Esophagus squamous epithelium (tissue), 5 donors: Measurements from ENCODE around the gene AQP5. TPM values are rescaled to one million over a fixed set of nuclear protein-coding genes. Genes with fewer than 3 reads are reported as not detected.

ENCODE experiments used
- DNase-seq: peaks from one replicate; lab custom pipeline; 2025; lab: John Stamatoyannopoulos, UW
- H3K27ac ChIP-seq, 4 donors: fragments of 200-600 bp; sonication (generic); one replicate each; pipeline ENCODE4 v1.5.1; 2016 to 2019; ENCODE audit warnings: mild to moderate bottlenecking in 1 of 4
- H3K27me3 ChIP-seq, 4 donors: fragments of 200-600 bp; sonication (generic); 1 replicate in 3 of 4; 2 replicates in 1 of 4; pipeline versions ENCODE4 v1.5.1 to v1.6.0; 2017 to 2021; ENCODE audit warnings: antibody characterized with exemption in 1 of 4
- H3K36me3 ChIP-seq, 3 donors: fragments of 200-600 bp; sonication (generic); one replicate each; pipeline ENCODE4 v1.5.1; 2016 to 2019
- H3K4me1 ChIP-seq, 3 donors: fragments of 200-600 bp; sonication (generic); one replicate each; pipeline ENCODE4 v1.5.1; 2017 to 2019
- H3K4me3 ChIP-seq, 4 donors: fragments of 200-600 bp; sonication (generic); 1 replicate in 3 of 4; 2 replicates in 1 of 4; pipeline ENCODE4 v1.5.1; 2016 to 2019; ENCODE audit warnings: mild to moderate bottlenecking in 2 of 4, moderate library complexity in 1 of 4
- H3K9me3 ChIP-seq, 3 donors: fragments of 200-600 bp; sonication (generic); one replicate each; pipeline ENCODE4 v1.5.1; 2016 to 2019
- POLR2A ChIP-seq, 4 donors: fragments of 450-650 bp; IDR thresholded peaks; one replicate each; pipeline ENCODE4 v1.6.1; 2017; ENCODE audit warnings: antibody characterized with exemption in 4 of 4, mild to moderate bottlenecking in 4 of 4, moderate library complexity in 3 of 4
- WGBS, 2 donors: methylation state at CpG; one replicate each; pipeline ENCODE4 v1.1.5; 2018; 5-methylcytosine and 5-hydroxymethylcytosine counted together
- intact Hi-C: fragments of 100-400 bp; cut with DNase I; formaldehyde crosslinking; loops from one replicate; pipeline ENCODE4 v1.15.0; 2022
- total RNA-seq, 4 donors: library from RNA; depleted of rRNA; stranded (reverse); fragments of >200 nt; gene quantifications; one replicate each; pipeline ENCODE4 v1.1.0, GENCODE V29; 2016
- TF ChIP-seq, protein P1 (sequence below), 6 experiments: fragments of 450-650 bp in 4 of 6; fragments of 200-600 bp in 2 of 6; sonication (generic) in 2 of 6; IDR thresholded peaks; one replicate each; pipeline ENCODE4 v1.5.1; 2016 to 2019; ENCODE audit warnings: antibody characterized with exemption in 6 of 6, mild to moderate bottlenecking in 4 of 6, moderate library complexity in 4 of 6
- donor health status: DM: yes; HTN: yes; CAD: no.

Gene AQP5
- total RNA-seq, result 10 to 100 TPM in 3 of 4 donors, 1 to 10 TPM in 1; 4.7 to 42.2 (median 18.6) TPM

GRCh38 chr12:49961111-49961922, at the start of gene AQP5:
TSS of gene AQP5 (plus strand) at chr12:49961872. CDS start at chr12:49962018, 146 bp downstream.
- Histone ChIP-seq H3K4me1 (peaks cover 19 to 43% (median 27%) of the 10 kb centered on the region in 3 donors), H3K4me3 (peak within 1 kb of the TSS in 3 of 4 donors; percentile 33 to 63 (median 46)), H3K27me3 (peaks cover 0 to 99% (median 5%) of the 10 kb centered on the region in 4 donors), H3K9me3 (no peaks in the 10 kb centered on the region), H3K27ac (no peak within 1 kb of the TSS), H3K36me3 (no peaks in the 10 kb centered on the region)
- 7% methylated on average over 11 of the region's 111 CpGs; no CpG with 5 or more reads in 1 of the 2 donors for WGBS, 2 donors
- no peak for DNase-seq
- TF ChIP-seq, protein P1, sequence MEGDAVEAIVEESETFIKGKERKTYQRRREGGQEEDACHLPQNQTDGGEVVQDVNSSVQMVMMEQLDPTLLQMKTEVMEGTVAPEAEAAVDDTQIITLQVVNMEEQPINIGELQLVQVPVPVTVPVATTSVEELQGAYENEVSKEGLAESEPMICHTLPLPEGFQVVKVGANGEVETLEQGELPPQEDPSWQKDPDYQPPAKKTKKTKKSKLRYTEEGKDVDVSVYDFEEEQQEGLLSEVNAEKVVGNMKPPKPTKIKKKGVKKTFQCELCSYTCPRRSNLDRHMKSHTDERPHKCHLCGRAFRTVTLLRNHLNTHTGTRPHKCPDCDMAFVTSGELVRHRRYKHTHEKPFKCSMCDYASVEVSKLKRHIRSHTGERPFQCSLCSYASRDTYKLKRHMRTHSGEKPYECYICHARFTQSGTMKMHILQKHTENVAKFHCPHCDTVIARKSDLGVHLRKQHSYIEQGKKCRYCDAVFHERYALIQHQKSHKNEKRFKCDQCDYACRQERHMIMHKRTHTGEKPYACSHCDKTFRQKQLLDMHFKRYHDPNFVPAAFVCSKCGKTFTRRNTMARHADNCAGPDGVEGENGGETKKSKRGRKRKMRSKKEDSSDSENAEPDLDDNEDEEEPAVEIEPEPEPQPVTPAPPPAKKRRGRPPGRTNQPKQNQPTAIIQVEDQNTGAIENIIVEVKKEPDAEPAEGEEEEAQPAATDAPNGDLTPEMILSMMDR (IDR thresholded peaks at IDR 0.05), result no peak
- TF ChIP-seq POLR2A (IDR thresholded peaks at IDR 0.05), result no peak
- intact Hi-C loops, result loop anchor here (10.0 kb wide), 1 partner anchor 97 kb away; no protein-coding TSS in a partner anchor

DNA sequence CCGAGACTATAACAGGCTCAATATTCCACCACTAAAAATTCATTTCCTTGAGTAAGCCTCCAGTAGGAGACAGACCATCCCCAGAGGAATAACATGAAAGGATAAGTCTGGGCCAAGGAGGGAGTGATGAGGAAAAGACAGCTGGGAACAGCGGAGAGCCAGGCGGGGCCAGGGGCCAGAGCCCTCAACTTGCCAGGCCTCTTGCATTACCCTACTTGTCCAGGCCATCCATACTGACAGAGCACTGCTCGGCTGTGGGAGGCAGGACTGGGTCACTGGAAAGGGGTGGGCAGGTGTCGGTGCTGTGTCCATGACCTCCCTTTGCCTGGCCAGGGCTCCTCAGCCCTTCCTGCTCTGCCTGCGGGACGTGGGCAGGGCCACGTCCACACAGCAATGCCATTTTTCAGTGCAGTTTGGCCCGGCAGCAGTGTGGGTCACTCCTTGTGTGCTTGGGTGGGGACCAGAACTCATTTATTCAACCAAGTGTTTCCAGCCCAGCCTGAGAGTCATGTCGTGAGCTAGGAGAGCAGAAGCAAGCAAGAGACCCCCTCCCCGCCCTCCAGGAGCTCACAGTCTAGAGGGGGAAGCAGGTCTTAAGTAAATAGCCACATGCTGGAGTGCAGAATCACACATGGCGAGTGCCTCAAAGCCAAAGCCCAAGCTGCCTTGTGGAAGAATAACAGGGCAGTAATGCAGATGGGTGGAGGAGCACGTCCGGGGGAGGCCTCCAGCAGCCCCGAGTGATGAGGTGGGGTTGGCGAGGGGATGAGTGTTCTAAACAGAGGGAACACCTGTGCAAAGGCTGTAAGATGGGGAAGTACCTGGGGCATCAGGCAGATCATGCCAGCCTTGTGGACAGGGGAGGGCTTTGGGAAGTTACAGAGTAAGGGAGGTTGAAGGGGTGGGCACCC, 49.1 kb upstream of the AQP5 start:
- H3K4me1 ChIP-seq, result peaks cover 5 to 32% (median 5%) of the 10 kb centered on the region in 3 donors
- peaks cover 0 to 6% (median 0%) of the 10 kb centered on the region in 4 donors for H3K27me3 ChIP-seq
- no peaks in the 10 kb centered on the region for H3K36me3 ChIP-seq
- TF ChIP-seq POLR2A (IDR thresholded peaks at IDR 0.05), result no peak
- TF ChIP-seq, protein P1 (IDR thresholded peaks at IDR 0.05), result no peak
- WGBS, 2 donors, result 75 to 85% methylated on average over 9 to 13 of the region's 16 CpGs
- H3K27ac ChIP-seq, result no peak overlapping the region
- no peak overlapping the region for H3K4me3 ChIP-seq
- no peak for DNase-seq
- H3K9me3 ChIP-seq, result no peaks in the 10 kb centered on the region
- intact Hi-C loops, result no loop called here

- Histone ChIP-seq H3K27me3 (peaks cover 0 to 9% (median 0%) of the 10 kb centered on the region in 4 donors), H3K4me1 (peaks cover 0 to 48% (median 11%) of the 10 kb centered on the region in 3 donors), H3K9me3 (no peaks in the 10 kb centered on the region), H3K27ac (peak overlapping the region in 3 of 4 donors; percentile 70 to 80 (median 76)), H3K4me3 (no peak overlapping the region), H3K36me3 (no peaks in the 10 kb centered on the region)
- intact Hi-C loops, result no loop called here
- no peak for DNase-seq
- 75 to 77% methylated on average over 8 of the region's 8 CpGs for WGBS, 2 donors
- TF ChIP-seq, protein P1 (IDR thresholded peaks at IDR 0.05), result no peak
- no peak for TF ChIP-seq POLR2A (IDR thresholded peaks at IDR 0.05)
Observed at GRCh38 chr12:49916129-49916919, 45.3 kb upstream of the AQP5 start.

DNA sequence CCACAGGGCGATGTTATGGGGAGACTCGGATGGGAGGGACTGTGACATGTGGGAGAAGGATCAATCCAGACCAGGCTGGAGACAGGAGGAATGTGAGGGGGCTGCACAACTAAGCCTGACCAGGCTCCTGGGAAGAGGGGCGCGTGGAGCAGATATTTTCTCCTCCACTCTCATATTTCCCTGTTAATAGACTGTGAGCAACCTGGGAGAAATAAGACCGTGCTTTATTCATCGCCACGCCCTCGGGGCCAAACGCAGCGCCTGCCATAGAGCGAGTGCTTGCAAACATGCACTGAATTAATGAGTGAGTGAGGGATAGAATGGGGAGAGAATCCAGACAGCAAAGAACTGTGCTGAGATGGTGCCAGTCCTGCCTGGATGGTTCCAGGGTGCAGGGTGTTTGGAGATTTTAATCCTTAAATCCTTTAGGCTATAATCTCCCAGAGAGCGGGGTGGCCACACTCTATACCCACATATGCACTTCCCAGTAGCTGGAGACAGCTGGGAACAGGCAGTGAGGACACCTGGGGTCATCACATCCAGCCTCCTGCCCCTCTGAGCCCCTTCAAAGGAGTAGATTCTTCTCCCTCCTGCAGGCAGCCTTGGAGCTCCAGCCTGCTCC, 44.4 kb upstream of the AQP5 start:
- intact Hi-C loops, result no loop called here
- H3K27me3 ChIP-seq, result peaks cover 0 to 9% (median 0%) of the 10 kb centered on the region in 4 donors
- H3K4me1 ChIP-seq, result peaks cover 6 to 58% (median 11%) of the 10 kb centered on the region in 3 donors
- DNase-seq, result no peak
- no peak overlapping the region for H3K4me3 ChIP-seq
- peak overlapping the region in 3 of 4 donors; percentile 70 to 80 (median 76) for H3K27ac ChIP-seq
- H3K9me3 ChIP-seq, result no peaks in the 10 kb centered on the region
- 37 to 56% methylated on average over 12 of the region's 12 CpGs for WGBS, 2 donors
- no peaks in the 10 kb centered on the region for H3K36me3 ChIP-seq
- TF ChIP-seq POLR2A (IDR thresholded peaks at IDR 0.05), result no peak
- TF ChIP-seq, protein P1 (IDR thresholded peaks at IDR 0.05), result no peak
